Lower leg skin (tissue), 3 donors: Measurements from ENCODE around the gene TMEM254.

ENCODE experiments used
- CTCF ChIP-seq, 3 donors: fragments of 450-650 bp; IDR thresholded peaks; one replicate each; pipeline ENCODE4 v1.5.1; 2016; ENCODE audit warnings: antibody characterized with exemption in 3 of 3, mild to moderate bottlenecking in 3 of 3, moderate library complexity in 2 of 3
- POLR2A ChIP-seq, 2 donors: fragments of 450-650 bp; IDR thresholded peaks; one replicate each; pipeline ENCODE4 v1.6.1; 2016 to 2017; ENCODE audit warnings: antibody characterized with exemption in 2 of 2, mild to moderate bottlenecking in 1 of 2, moderate library complexity in 1 of 2

GRCh38 chr10:80066809-80067208, 11.7 kb upstream of the TMEM254 start:
- TF ChIP-seq CTCF (IDR thresholded peaks at IDR 0.05) (no peak), POLR2A (IDR thresholded peaks at IDR 0.05) (no peak)
